ENCODE data around the gene HDAC10.

Gene HDAC10

DNA sequence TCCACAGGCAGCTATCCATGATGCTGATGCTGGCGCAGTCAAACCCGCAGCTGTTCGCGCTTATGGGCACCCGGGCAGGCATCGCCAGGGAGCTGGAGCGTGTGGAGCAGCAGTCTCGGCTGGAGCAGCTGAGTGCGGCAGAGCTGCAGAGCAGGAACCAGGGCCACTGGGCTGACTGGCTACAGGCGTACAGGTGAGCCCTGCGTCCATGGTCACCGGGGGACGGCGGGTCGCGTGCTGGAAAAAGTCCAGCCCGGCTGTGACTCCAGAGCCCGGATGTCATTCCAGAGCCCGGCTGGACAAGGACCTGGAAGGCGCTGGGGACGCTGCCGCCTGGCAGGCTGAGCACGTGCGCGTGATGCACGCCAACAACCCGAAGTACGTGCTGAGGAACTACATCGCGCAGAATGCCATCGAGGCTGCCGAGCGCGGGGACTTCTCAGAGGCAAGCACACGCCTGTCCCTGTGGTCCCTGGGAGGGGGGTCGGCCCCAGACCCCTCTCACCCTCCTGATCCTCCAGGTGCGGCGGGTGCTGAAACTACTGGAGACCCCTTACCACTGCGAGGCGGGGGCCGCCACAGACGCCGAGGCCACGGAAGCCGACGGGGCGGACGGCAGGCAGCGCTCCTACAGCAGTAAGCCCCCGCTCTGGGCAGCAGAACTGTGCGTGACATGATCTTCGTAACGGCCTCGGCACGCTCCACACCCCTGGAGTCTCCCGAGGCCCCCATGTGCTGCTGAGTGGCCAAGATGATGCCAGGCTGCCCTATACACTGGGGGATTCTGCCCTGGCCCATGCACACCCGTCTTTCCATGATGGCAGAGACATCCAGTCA lies 34.2 kb downstream of the HDAC10 start:
- no peak for TF ChIP-seq CTCF (IDR thresholded peaks at IDR 0.05; ENCODE audit: control insufficient read depth, insufficient read depth, low read depth, low read length, missing control alignments)
- H3K4me3 ChIP-seq (ENCODE audit: control insufficient read depth, low read depth, low read length): no peak overlapping the region
- DNase-seq (ENCODE audit: low read depth): no peak

- TF ChIP-seq CTCF (IDR thresholded peaks at IDR 0.05; ENCODE audit: control insufficient read depth, insufficient read depth, low read depth, low read length, missing control alignments): no peak
- DNase-seq (ENCODE audit: low read depth): no peak
- H3K4me3 ChIP-seq (ENCODE audit: control insufficient read depth, low read depth, low read length): no peak overlapping the region
These were observed 34.9 kb downstream of the HDAC10 start for GRCh38 chr22:50216055-50216683.

DNA sequence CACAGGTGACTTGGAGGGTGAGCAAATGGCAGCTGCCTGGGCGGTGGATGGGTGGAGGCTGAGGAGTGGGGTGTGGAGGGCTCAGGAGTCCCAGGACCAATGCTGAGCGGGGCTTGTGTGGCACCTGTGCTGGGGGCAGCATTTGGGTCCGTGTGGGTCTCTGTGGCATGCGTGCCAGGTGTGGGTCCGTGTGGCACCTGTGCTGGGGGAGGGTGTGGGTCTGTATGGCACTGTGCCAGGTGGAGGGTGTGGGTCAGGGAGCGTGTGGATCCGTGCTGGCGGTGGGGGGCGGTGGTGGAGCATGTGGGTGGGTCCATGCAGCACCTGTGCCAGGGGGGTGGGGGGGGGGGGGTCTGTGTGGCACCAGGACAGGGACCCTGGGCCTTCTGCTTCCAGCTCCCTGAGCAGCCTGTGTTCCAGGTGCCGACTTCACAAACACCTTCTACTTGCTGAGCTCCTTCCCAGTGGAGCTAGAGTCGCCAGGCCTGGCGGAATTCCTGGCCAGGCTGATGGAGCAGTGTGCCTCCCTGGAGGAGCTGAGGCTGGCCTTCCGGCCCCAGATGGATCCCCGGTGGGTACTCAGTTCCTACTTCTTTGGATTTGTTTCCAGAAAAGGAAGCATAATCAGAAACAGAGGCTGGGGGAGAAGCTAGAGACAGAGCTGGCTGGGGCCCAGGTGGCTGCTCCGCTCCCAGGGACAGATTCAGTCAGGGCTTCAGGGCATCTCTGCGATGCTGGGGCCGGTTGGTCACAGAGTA lies 35.6 kb downstream of the HDAC10 start:
- no peak for TF ChIP-seq CTCF (IDR thresholded peaks at IDR 0.05; ENCODE audit: control insufficient read depth, insufficient read depth, low read depth, low read length, missing control alignments)
- DNase-seq (ENCODE audit: low read depth): no peak
- H3K4me3 ChIP-seq (ENCODE audit: control insufficient read depth, low read depth, low read length): no peak overlapping the region

DNA sequence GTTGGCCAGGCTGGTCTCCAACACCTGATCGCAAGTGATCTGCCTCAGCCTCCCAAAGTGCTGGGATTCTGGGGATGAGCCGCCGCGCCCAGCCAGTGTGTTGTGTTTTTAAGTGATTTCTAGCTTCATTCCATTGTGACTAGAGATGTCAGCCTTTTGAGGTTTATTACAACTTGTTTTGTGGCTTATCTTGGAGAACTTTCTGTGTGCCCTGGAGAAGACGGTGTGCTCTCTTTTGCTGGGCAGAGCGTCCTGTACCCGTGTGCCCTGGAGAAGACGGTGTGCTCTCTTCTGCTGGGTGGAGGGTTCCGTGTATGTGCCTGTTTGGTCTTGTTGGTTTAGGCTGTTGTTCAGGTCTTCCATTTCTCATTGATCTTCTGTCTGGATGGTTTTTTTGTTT lies 37.8 kb downstream of the HDAC10 start:
- no peak for DNase-seq (ENCODE audit: low read depth)
- TF ChIP-seq CTCF (IDR thresholded peaks at IDR 0.05; ENCODE audit: control insufficient read depth, insufficient read depth, low read depth, low read length, missing control alignments): no peak
- H3K4me3 ChIP-seq (ENCODE audit: control insufficient read depth, low read depth, low read length): no peak overlapping the region

GRCh38 chr22:50211147-50211546 lies 39.9 kb downstream of the HDAC10 start:
- no peak overlapping the region for H3K4me3 ChIP-seq (ENCODE audit: control insufficient read depth, low read depth, low read length)
- no peak for TF ChIP-seq CTCF (IDR thresholded peaks at IDR 0.05; ENCODE audit: control insufficient read depth, insufficient read depth, low read depth, low read length, missing control alignments)
- DNase-seq (ENCODE audit: low read depth): no peak

DNA sequence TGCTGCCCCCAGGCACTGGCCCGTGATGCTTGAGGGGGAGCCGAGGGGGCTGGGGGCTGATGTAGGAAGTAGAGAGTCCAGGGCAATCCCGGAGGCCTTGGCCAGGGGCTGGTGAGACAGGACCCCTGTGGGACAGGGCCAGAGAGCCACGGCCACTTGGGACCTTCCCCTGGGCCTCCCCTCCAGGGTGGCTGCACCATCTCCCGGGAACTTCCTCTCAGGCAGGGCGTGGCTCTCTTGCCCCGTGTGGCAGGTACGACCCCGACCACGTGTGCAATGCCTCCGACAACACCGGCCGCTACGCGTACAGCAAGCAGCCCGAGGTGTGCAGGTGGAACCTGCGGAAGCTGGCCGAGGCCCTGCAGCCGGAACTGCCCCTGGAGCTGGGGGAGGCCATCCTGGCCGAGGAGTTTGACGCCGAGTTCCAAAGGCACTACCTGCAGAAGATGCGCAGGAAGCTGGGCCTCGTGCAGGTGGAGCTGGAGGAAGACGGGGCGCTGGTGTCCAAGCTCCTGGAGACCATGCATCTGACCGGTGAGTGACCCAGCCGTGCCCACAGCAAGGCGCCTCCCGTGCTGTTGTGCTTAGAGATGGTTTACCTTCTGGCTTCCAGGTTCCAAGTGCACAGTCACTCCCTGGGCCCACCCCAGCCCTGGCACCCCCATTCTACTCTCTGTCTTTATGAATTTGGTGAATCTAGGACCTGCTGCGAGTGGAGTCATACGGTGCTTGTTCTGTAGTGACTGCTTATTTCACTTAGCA lies 40.5 kb downstream of the HDAC10 start:
- DNase-seq (ENCODE audit: low read depth): no peak
- no peak for TF ChIP-seq CTCF (IDR thresholded peaks at IDR 0.05; ENCODE audit: control insufficient read depth, insufficient read depth, low read depth, low read length, missing control alignments)
- no peak overlapping the region for H3K4me3 ChIP-seq (ENCODE audit: control insufficient read depth, low read depth, low read length)

Measured in AG09309 (cell line).